ENCODE measurements around the gene PANK4. TPM values are rescaled to one million over a fixed set of nuclear protein-coding genes. Genes with fewer than 3 reads are reported as not detected.

PANK4 gene
- total RNA-seq, 2 experiments from 2014 or later = 39.1 to 41.3 TPM

DNA sequence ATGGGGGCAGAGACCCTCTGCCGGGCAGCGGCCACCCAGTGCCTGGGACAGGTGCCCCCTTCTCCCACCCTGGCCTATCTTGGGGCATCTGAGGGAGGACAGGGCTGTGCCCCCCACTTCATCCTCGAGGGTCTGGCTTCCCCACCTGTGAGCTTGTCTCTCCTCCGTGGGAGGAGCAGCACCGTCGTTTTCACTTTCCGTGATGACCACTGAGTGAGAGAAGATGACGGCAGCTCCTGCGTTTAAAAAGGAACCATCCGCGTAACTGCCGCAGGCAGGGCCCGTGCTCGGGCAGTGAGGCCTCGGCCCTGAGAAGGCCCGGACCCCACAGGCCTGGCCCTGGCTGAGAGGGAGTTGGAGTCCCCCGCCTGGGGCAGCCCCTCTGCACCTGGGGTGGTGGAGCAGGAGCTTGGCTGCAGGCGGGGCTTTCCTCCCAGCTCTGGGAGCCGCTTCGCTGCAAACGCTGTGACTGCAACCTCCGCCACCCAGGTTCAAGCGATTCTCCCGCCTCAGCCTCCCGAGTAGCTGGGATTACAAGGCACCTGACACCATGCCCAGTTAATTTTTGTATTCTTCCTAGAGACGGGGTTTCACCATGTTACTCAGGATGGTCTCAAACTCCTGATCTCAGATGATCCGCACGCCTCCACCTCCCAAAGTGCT is 23.1 kb upstream of the PANK4 start:
- ChIA-PET CTCF (interaction anchor here (1.1 to 4.3 kb wide), 3 partner anchors 14 to 134 kb away, joined by 3 to 42 read pairs (median 16); partner anchors contain the start of gene PANK4), POLR2A (interaction anchor here (1.3 to 4.5 kb wide), 3 partner anchors 12 to 37 kb away, joined by 4 to 46 read pairs (median 28); partner anchors contain the start of genes PANK4 and PRXL2B)

DNA sequence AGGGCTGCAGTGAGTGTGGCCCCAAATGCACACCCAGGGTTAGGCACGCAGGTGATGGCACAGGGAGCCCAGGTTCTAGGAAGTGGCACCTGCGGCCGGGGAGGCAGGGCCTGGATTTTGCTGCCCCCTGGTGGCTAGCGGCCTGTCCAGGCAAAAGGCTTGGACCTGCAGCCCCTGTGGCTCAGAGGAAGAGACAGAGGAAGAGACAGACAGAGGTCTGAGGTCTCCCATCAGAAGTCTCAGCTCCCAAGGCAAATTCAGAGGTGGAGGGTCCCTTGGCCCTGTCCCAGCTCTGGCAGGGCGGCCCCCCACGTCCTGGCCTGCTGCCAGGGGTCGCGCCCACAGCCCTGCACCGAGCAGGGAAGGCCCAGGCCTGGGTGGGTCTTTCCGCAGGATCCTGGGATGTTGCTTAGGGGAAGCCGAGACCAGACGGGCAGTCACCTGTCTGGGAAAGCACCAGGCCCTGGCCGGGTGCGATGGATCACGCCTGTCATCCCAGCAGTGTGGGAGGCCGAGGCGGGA is 21.7 kb upstream of the PANK4 start:
- CTCF ChIA-PET = interaction anchor here (1.0 to 4.3 kb wide), 14 partner anchors 8 to 353 kb away, joined by 3 to 42 read pairs (median 6); partner anchors contain the start of genes FAAP20, PANK4, PRXL2B and TNFRSF14
- POLR2A ChIA-PET = interaction anchor here (0.7 to 4.5 kb wide), 14 partner anchors 8 to 157 kb away, joined by 3 to 46 read pairs (median 6); partner anchors contain the start of genes MORN1, PANK4, PEX10 and PRXL2B

DNA sequence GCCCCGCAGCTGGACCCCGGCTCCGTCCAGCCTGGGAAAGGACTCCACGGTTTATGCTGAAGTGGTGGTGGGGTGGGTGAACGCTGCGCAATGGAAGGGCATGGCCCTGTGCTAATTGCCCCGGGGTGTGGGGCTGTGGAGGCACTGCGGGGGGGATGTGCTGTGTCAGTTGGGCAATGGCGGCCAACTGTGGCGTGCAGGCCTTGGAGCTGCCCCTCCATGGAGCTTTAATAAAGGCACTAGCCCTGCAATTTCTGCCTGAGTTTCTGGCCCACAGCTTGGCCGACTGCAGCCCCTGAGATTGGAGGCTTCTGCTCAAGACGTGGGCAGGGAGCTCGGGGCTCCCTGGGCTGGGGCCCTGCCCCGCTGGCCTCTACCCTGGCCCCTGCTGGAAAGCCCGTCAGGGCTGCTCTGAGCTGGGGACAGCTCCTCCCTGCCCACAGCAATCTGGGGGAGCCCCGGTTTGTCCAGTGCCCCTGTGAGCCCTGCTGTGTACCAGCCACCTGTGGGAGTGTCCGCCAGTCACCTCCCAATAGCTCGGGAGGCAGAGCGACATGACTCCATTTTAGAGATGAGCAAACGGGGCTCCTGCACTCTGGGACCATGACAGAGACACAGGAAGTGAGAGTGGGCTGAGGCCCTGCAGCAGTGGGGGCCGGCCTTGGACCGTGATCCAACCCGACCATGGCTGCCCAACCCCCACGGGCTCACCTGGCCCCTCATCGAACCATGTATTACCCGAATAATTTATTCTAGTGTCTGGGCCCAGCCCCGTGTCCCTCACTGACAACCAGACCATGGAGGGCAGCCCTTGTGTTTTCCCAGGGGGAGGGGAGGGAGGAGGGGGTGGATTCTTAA is 21.0 kb upstream of the PANK4 start:
- POLR2A ChIA-PET = interaction anchor here (0.7 to 4.5 kb wide), 12 partner anchors 9 to 156 kb away, joined by 3 to 46 read pairs (median 6); partner anchors contain the start of genes MORN1, PANK4, PEX10 and PRXL2B
- CTCF ChIA-PET = interaction anchor here (0.7 to 4.3 kb wide), 15 partner anchors 9 to 352 kb away, joined by 3 to 42 read pairs (median 6); partner anchors contain the start of genes FAAP20, PANK4, PRXL2B and TNFRSF14

DNA sequence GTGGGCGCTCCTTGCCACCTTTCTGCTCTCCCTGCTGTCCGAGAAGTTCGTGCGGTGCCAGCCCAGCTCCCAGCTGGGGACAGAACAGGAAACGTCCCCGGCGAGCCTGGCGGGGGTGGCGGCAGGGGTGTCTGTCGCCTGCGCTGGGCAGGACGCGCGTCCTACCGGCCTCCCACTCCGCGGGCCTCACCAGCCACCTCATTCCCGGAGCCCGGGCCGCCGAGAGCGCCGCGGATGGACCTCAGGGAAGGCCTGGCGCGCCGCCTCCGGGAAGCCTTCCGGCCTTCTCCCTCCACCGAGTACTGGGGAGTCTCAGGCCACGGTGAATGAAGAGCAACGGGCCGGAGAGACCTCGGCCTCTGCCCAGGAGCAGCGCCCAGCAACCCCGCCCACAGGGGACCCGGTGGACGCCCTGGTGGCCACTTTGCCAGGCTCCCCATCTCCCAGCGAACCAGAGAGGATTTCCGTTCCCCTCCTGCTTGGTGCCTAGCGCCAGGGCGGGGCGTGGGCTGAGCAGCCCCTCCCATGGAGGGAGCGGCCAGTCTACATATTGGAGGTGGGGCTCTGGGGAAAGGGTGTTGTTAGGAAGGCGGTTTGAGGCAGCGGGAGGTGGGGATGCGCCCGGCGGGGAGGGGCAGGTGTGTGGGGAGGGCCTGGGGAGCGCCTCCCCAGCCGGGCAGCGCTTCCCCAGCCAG is 20.3 kb upstream of the PANK4 start:
- ChIA-PET POLR2A (interaction anchor here (0.7 to 4.5 kb wide), 12 partner anchors 10 to 155 kb away, joined by 3 to 46 read pairs (median 6); partner anchors contain the start of genes MORN1, PANK4, PRXL2B and RER1), CTCF (interaction anchor here (0.7 to 4.3 kb wide), 13 partner anchors 10 to 352 kb away, joined by 3 to 42 read pairs (median 6); partner anchors contain the start of genes FAAP20, PANK4, PRXL2B and TNFRSF14)

DNA sequence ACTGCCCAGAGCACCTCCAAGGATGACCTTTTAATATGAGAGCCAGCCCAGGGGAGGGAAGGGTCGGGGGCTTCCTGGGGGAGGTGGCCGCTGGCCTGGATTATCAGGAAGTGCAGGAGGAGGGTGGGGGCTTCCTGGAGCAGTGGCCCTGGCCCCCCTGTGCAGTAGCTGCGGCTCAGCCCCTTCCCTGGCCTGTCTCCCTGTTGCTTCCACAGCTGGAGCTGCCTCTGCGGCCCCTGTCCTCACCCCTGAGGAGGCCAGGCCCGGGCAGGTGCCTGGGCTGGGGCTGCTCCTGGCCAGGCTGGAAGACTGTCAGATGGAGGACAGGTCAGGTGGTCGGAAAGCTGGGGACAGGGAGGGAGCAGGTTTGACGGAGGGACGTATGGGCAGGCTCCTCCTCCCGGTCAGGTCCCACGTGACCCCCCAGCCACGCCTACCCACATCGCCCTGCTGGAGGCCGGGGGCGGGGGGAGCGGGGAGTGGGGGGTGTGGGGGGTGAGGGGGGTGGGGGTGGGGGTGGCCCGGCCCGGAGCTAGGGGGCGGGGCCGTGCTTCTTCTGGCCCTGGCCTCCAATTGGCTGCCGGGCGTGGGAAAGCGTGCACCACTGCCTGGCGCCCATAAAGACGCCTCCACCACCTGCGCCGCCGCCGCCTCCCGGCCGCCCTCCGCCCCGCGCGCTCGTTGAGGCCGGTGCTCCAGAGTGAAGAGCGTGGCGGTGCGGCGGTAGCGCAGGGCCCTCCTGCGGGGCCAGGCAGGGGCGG is 19.5 kb upstream of the PANK4 start:
- POLR2A ChIA-PET = interaction anchor here (0.7 to 4.5 kb wide), 8 partner anchors 10 to 154 kb away, joined by 3 to 46 read pairs (median 4); partner anchors contain the start of genes MORN1, PANK4, PRXL2B and RER1
- CTCF ChIA-PET = interaction anchor here (0.6 to 4.3 kb wide), 7 partner anchors 11 to 133 kb away, joined by 3 to 42 read pairs (median 5); partner anchors contain the start of genes PANK4 and PEX10

DNA sequence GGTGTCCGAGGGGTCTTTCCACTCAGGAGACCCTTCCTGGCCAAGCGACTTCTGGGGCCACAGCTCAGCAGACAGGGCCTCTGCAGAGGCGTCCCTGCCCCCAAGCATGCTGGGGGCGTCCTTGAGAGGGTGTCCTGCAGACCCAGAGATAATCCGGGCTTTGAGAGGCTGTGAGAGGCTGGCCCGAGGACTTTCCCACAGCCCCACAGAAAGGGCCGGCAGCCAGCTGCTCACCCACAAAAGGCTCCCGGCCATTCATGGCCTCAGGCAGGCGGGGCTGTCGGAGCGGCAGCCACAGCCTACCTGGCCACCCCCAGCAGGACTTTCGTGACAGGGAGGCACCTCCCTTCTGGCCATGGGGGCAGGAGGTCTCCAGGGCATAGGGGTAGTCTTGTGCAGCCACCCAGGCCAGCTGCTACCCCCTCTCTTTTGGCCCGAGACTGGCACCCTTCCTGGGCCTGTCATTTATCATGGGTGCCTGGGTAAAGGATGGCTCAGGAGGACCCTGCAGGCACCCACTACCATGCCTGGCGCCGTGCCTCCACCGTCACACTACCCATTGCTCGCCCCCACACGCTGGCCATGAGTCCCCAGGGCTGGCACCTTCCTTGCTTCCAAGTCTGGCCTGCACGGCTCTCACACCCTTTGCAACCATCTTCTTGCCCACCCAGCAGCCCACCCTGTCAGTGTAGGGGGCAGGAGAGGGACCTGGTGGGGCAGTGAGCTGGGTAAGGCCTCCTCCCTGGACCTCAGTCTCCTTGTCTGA is 18.7 kb upstream of the PANK4 start:
- ChIA-PET CTCF (interaction anchor here (0.8 to 4.3 kb wide), 3 partner anchors 10 to 41 kb away, joined by 3 to 42 read pairs (median 3); partner anchors contain the start of gene PANK4), POLR2A (interaction anchor here (0.7 to 4.5 kb wide), 7 partner anchors 11 to 154 kb away, joined by 3 to 46 read pairs (median 5); partner anchors contain the start of genes MORN1, PANK4, PRXL2B and RER1)

DNA sequence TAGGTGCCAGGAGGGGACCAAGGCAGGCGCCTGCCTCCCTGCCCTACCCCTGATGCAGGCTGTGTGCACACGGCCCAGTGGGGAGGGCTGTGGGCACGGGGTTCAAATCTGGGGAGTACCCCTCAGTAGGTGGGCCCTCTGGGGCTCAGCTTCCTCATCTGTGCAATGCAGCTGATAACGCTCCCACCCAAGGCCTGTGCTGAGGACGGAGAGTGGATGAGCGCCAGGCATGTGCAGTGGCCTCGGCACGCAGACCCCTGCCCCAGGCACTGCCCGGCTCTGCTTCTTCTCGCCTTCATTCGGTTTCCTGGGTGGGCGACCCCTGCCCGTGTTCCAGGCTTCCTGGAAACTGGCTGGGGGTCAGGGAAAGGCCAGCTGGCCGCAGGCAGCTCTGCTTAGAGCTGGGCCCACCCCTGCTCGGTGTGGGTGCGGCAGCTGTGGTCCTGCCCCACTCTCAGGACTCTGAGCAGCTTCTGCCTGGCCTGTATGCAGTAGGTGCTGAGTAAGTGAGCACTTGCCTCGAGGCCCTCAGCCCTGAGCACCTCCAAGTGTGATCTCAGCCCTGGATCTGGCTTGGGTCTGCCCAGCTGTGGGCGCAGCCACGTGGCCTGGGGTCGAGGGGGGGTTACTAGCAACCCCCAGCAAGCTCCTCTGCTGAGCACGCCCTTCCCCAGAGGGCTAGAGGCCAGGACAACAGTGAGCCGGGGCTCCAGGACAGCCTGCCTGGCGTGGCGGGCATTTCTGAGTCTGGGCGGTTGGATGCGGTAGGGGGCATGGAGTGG is 17.9 kb upstream of the PANK4 start:
- ChIA-PET POLR2A (interaction anchor here (0.7 to 4.0 kb wide), 2 partner anchors 12 to 13 kb away, joined by 4 to 32 read pairs; partner anchors contain the start of gene TNFRSF14), CTCF (interaction anchor here (1.0 kb wide), 1 partner anchor 15 kb away, joined by 3 read pairs; no protein-coding TSS in a partner anchor)

DNA sequence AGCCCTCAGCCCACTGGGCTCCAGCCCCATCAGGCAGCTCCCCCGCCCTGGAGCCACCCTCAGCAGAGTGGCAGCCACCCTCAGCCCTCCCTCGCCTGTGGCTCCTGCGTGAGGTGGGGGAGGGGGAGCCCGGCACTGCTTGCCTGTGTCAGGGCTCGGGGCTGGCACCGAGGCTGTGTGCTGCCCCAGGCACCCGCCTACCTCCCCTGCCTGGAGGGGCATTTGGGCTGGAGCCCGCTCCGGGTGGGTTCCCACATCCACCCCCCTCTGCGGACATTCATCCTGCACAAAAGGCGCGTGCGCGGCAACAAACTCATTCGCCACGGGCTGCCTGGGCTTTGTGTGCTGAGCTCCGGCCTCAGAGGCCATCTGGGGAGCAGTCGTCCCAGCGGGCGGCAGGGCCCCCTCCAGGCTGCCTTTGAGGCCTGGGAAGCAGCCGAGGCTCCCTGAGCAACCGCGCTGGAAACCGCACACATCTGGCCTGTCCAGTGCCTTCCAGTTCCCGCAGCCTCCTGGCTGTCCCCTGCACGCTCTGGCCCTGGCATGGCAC is 17.2 kb upstream of the PANK4 start:
- POLR2A ChIA-PET = interaction anchor here (0.7 kb wide), 1 partner anchor 13 kb away, joined by 4 read pairs; no protein-coding TSS in a partner anchor
- CTCF ChIA-PET = interaction anchor here (0.6 to 1.4 kb wide), 4 partner anchors 15 to 326 kb away, joined by 3 read pairs; partner anchors contain the start of gene PANK4

DNA sequence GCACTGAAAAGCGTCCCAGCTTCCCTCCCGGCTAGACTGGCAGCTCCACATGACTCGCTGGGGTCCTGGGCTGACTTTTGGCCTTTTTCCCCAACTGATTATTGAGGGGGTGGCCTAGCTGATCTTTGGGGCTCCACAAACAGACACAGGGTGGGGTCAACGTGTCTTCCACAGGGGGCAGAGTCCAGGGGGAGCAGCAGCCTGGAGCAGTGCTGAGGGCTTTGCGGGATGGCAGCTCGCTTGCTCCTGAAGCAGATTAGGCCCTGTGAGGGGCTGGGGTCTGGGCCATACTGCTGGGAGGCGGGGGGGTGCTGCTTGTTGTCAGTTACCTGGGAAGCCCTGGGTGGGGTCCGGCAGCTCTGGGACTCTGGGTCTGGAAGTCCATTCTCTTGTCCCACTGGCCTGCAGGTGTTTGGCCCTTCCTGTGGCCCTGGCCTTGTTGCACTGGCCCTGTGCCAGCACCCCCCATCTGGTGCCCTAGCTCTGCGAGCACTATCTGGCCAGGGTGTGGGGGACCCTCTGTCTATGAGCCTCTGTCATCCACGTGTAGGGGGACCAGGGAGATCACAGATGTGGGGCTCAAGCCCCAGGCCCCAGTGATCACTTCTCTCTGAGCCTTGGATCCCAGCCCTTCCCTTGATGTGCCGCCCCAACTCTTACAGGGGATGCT is 16.0 kb upstream of the PANK4 start:
- POLR2A ChIA-PET = no interaction called here
- CTCF ChIA-PET = interaction anchor here (1.2 to 1.4 kb wide), 2 partner anchors 15 to 19 kb away, joined by 3 read pairs; partner anchors contain the start of gene PANK4

DNA sequence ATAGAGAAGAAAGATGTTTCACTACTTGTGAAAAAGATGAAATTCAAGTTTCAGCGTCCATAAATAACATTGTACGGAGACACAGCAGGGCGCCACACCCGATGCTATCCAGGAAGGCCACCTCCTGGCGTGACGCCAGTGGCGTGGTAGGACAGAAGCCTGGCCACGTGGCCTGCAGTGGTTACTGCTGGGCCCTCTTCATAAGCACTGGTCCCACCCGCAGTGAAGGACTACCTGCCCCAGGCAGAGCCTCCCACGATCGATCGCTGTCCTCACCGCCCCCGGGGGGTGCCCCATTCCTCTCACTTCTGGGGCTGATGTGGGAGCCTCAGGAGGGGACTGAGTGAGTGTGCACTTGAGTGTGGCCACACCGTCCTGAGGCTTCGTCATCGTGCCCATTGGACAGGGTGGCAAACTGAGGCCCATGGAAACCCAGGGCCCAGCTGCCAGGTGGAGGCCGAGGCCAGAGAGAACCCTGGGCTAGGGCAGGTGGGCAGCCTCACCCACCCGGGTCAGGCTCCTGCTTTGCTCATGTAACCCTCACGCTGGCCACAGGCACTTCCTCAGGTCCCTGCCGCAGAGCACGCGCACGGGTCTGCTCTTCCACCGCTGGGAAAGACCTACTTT is 15.3 kb upstream of the PANK4 start:
- CTCF ChIA-PET = interaction anchor here (1.2 to 2.1 kb wide), 2 partner anchors 10 to 126 kb away, joined by 4 to 5 read pairs; no protein-coding TSS in a partner anchor
- POLR2A ChIA-PET = no interaction called here

DNA sequence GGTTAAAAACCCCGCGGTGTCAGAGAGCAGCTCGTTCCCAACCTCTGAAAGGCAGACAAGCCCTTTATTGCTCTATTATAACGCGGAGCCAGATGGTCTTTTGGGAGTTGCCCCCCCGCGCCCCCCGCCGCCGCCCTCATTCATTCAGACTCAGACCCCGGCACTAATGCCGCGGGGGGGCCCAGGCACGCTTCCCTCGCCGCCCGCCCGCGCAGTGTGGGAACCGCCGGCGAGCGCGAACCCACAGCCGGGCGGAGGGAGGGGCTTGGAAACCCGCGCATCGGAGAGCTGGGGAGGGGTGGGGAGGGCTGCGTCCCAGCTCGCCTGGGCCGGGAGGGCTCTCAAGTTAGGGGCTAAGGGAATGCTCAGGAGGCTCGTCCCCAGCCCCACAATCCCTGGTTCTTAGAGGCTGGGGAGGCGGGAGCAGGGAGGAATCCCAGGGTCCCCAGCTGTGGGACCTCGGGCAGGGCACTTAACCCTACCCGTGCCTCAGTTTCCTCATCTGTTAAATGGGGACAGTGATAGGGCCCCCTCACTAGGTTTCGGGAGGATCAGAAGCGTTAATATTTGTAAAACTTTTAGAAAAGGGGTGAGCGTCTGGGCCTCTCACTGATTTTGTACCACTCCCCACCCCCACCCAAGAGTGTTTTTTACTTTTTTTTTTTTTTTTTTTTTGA is 14.6 kb upstream of the PANK4 start:
- CTCF ChIA-PET = interaction anchor here (1.2 to 2.1 kb wide), 2 partner anchors 9 to 125 kb away, joined by 4 to 5 read pairs; no protein-coding TSS in a partner anchor

DNA sequence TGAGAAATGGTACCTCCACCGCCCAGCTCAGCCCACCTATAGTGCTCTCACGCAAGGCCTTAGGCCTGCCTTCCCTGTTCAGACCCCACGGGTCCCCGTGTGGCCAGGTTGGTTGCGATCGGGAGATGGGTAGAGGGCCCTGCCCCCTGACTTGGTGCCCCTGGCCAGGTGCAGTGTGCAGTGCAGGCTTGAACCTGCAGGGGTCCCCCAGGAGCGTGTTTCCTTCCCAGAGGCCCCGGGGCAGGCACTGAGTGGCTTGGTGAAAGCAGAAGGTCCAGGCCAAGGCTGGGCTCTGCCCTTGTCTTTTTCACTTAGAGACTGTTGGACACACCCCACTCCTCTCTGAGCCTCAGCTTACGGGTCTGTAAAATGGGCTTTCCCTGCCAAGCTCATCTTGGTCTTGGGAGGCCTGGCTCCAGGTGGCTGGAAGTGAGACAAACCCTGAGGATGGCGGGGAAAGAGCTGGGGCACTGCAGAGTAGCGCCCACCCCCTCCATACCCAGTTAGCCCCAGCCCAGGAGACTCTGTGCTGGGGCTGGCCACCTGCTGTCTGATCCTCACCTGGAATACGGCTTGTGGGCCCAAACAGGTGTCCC is 13.0 kb upstream of the PANK4 start:
- ChIA-PET CTCF (interaction anchor here (1.4 to 1.6 kb wide), 2 partner anchors 10 to 17 kb away, joined by 4 to 5 read pairs; partner anchors contain the start of gene TNFRSF14), POLR2A (no interaction called here)

More for the DNA sequence above, 14.6 kb upstream of the PANK4 start:
- POLR2A ChIA-PET = no interaction called here

DNA sequence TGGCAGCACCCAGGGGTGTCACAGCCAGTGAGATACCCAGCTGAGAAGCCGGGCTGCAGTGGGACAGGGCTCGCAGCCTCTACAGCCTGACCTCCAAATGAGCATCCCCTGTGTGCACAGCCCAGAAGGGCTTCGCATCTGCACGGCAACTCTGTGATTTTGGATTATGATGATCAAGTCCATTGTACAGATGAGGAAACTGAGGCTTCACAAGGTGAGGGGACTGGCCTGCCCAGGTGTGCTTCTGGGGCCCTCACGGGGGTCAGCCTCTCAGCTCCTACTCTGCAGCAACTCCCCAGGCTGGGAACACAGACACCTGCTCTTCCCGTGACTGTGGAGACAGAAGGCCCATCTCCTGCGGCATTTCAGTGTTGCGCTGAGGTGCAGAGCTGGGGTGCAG is 12.5 kb upstream of the PANK4 start:
- CTCF ChIA-PET = interaction anchor here (1.4 to 1.6 kb wide), 2 partner anchors 10 to 17 kb away, joined by 4 to 5 read pairs; partner anchors contain the start of gene TNFRSF14

More for the DNA sequence above, 12.5 kb upstream of the PANK4 start:
- POLR2A ChIA-PET = no interaction called here

All from activated CD8-positive, alpha-beta memory T cell treated with anti-CD3 and anti-CD28 coated beads for 36 hours (primary cell).